SK-N-SH (cell line): ENCODE measurements around the gene CD99L2. TPM values are rescaled to one million over a fixed set of nuclear protein-coding genes. Genes with fewer than 3 reads are reported as not detected.
"Not testable (repeated sequence)": the region's sequence is repeated elsewhere in the genome, so short reads cannot be mapped to it uniquely, and the experiment has no call there.

Experiments used
- CTCF ChIA-PET: fragments of 300-600, 350-600 bp; formaldehyde crosslinking; extraction: SDS; loops from one replicate; lab custom pipeline; 2021; lab: Yijun Ruan, JAX
- POLR2A ChIA-PET: fragments of 350-600 bp; sonication (Branson Sonifier 250); formaldehyde crosslinking; extraction: SDS; loops from one replicate; lab custom pipeline; 2020; ENCODE audit warnings: antibody characterized with exemption, inconsistent platforms; lab: Yijun Ruan, JAX
- DNase-seq: peaks from one replicate; pipeline ENCODE4 v3.0.0; 2012
- H2AFZ ChIP-seq: fragments of 200-600 bp; sonication (generic); 2 replicates; pipeline ENCODE4 v1.8.1; 2016; ENCODE audit warnings: antibody characterized with exemption, mild to moderate bottlenecking, low read depth
- H3F3A ChIP-seq: fragments of 200-600 bp; sonication (generic); replicated peaks from 2 replicates; pipeline ENCODE3; 2016; ENCODE audit warnings: antibody characterized with exemption, mild to moderate bottlenecking; ENCODE audit not compliant: insufficient read depth
- H3K27ac ChIP-seq, 2 experiments: fragments of 200-500 bp in 1 of 2; fragments of 200-600 bp in 1 of 2; sonication (Bioruptor generic) in 1 of 2; sonication (generic), shearing (Covaris generic) in 1 of 2; 2 replicates each; pipeline versions ENCODE4 v1.5.1 to v1.6.1; 2014 to 2016; ENCODE audit warnings: low read depth in 2 of 2, inconsistent platforms in 1 of 2, low read length in 1 of 2, mild to moderate bottlenecking in 1 of 2, mixed read lengths in 1 of 2
- H3K27me3 ChIP-seq: fragments of 200-600 bp; sonication (generic), shearing (Covaris generic); 2 replicates; pipeline ENCODE4 v1.6.1; 2016; ENCODE audit warnings: mixed run types; ENCODE audit not compliant: insufficient read depth
- H3K36me3 ChIP-seq, 2 experiments: fragments of 200-500 bp in 1 of 2; fragments of 200-600 bp in 1 of 2; sonication (Bioruptor generic) in 1 of 2; sonication (generic) in 1 of 2; replicated peaks in 1 of 2; 2 replicates each; pipeline versions ENCODE3 to v1.5.1; 2014 to 2016; ENCODE audit warnings: low read length in 1 of 2, mild to moderate bottlenecking in 1 of 2; ENCODE audit not compliant: insufficient read depth in 2 of 2, control insufficient read depth in 1 of 2
- H3K4me1 ChIP-seq, 2 experiments: fragments of 200-500 bp in 1 of 2; fragments of 200-600 bp in 1 of 2; sonication (Bioruptor generic) in 1 of 2; sonication (generic), shearing (Covaris generic) in 1 of 2; 2 replicates each; pipeline versions ENCODE4 v1.5.1 to v1.6.1; 2014 to 2016; ENCODE audit warnings: low read depth in 1 of 2, low read length in 1 of 2, mixed run types in 1 of 2; ENCODE audit not compliant: insufficient read depth in 2 of 2, control insufficient read depth in 1 of 2
- H3K4me2 ChIP-seq: fragments of 200-600 bp; sonication (generic), shearing (Covaris generic); 2 replicates; pipeline ENCODE4 v1.6.1; 2017; ENCODE audit warnings: mixed run types
- H3K4me3 ChIP-seq, 2 experiments: fragments of 200-500 bp in 1 of 2; fragments of 200-600 bp in 1 of 2; sonication (Bioruptor generic) in 1 of 2; sonication (generic), shearing (Covaris generic) in 1 of 2; 2 replicates each; pipeline versions ENCODE4 v1.5.1 to v1.8.1; 2014 to 2016; ENCODE audit warnings: low read depth in 2 of 2, inconsistent platforms in 1 of 2, low read length in 1 of 2, mild to moderate bottlenecking in 1 of 2, mixed read lengths in 1 of 2, moderate library complexity in 1 of 2
- H3K79me2 ChIP-seq: fragments of 200-600 bp; sonication (generic); 2 replicates; pipeline ENCODE4 v1.8.1; 2017; ENCODE audit warnings: mild to moderate bottlenecking; ENCODE audit not compliant: insufficient read depth
- H3K9ac ChIP-seq: fragments of 200-600 bp; sonication (generic); 2 replicates; pipeline ENCODE4 v1.6.1; 2017; ENCODE audit warnings: mixed run types
- H3K9me2 ChIP-seq: fragments of 200-600 bp; sonication (generic); 2 replicates; pipeline ENCODE4 v1.6.1; 2017; ENCODE audit warnings: mixed run types
- H3K9me3 ChIP-seq: fragments of 200-600 bp; sonication (generic); 2 replicates; pipeline ENCODE4 v1.6.1; 2017; ENCODE audit warnings: mixed run types, mild to moderate bottlenecking, moderate library complexity
- H4K20me1 ChIP-seq: fragments of 200-600 bp; sonication (generic); 2 replicates; pipeline ENCODE4 v1.6.1; 2017; ENCODE audit warnings: mild to moderate bottlenecking, mixed run types; ENCODE audit not compliant: insufficient read depth
- ELF1 ChIP-seq: IDR thresholded peaks from 2 replicates; pipeline ENCODE4 v1.4.0; 2012
- EP300 ChIP-seq, 2 experiments: IDR thresholded peaks; 2 replicates each; pipeline versions ENCODE4 v1.4.0 to v1.6.1; 2012; ENCODE audit warnings: borderline replicate concordance in 1 of 2, low read depth in 1 of 2, low read length in 1 of 2
- EZH2phosphoT487 ChIP-seq: fragments of 200-600 bp; sonication (generic); IDR thresholded peaks from 2 replicates; pipeline ENCODE4 v1.6.1; 2017; ENCODE audit warnings: low read depth, mixed run types, mild to moderate bottlenecking, antibody characterized with exemption, moderate library complexity, borderline replicate concordance
- FOSL2 ChIP-seq: IDR thresholded peaks from 2 replicates; pipeline ENCODE4 v1.4.0; 2012; ENCODE audit warnings: low read depth, mild to moderate bottlenecking, moderate library complexity, borderline replicate concordance
- MEF2A ChIP-seq: IDR thresholded peaks from 2 replicates; pipeline ENCODE4 v1.4.0; 2012; ENCODE audit warnings: low read depth, borderline replicate concordance
- NRF1 ChIP-seq: IDR thresholded peaks from 2 replicates; pipeline ENCODE4 v1.6.1; 2012; ENCODE audit warnings: low read depth, mild to moderate bottlenecking, low read length
- RCOR1 ChIP-seq: fragments of 150-350 bp; IDR thresholded peaks from 2 replicates; pipeline ENCODE4 v1.6.1; 2017; ENCODE audit warnings: antibody characterized with exemption, low read length
- REST ChIP-seq: IDR thresholded peaks from 2 replicates; pipeline ENCODE4 v1.6.1; 2012; ENCODE audit warnings: mild to moderate bottlenecking, low read depth, low read length, moderate library complexity
- SMC3 ChIP-seq: IDR thresholded peaks from 2 replicates; pipeline ENCODE4 v1.6.1; 2012; ENCODE audit warnings: low read depth, low read length, improper control_type of control experiment
- TAF1 ChIP-seq: IDR thresholded peaks from 2 replicates; pipeline ENCODE4 v1.6.1; 2012; ENCODE audit warnings: low read depth, mild to moderate bottlenecking, low read length, moderate library complexity, borderline replicate concordance
- TCF12 ChIP-seq: IDR thresholded peaks from 2 replicates; pipeline ENCODE4 v1.4.0; 2012
- TEAD4 ChIP-seq: IDR thresholded peaks from 2 replicates; pipeline ENCODE4 v1.4.0; 2012; ENCODE audit warnings: mild to moderate bottlenecking, borderline replicate concordance; ENCODE audit not compliant: insufficient read depth
- WGBS: methylation state at CpG from one replicate; pipeline ENCODE4 v1.1.6; 2017; ENCODE audit warnings: low lambda C conversion rate; 5-methylcytosine and 5-hydroxymethylcytosine counted together
- polyA plus RNA-seq, 3 experiments: library from polyadenylated mRNA; depleted of rRNA; stranded (reverse); fragments of >200 nt; gene quantifications; 2 replicates each; pipeline ENCODE4 v1.2.3, GENCODE V29; 2012
- TF ChIP-seq, protein P1 (sequence below): IDR thresholded peaks from 2 replicates; pipeline ENCODE4; 2012
- TF ChIP-seq, protein P2 (sequence below): IDR thresholded peaks from 2 replicates; pipeline ENCODE4 v1.4.0; 2012; ENCODE audit warnings: low read depth

The CD99L2 gene
- polyA plus RNA-seq, 1 of the 3 experiments (the other 2 are of a cell fraction) = 57.7 TPM

GRCh38 chrX:150879855-150880807 lies 18.3 kb downstream of the CD99L2 start:
- WGBS = 39% methylated on average over 5 of the region's 5 CpGs
- H3K9me3 ChIP-seq = no peaks in the 10 kb centered on the region
- H3K9ac ChIP-seq = no peak overlapping the region
- no peak overlapping the region for H2AFZ ChIP-seq
- no peak overlapping the region for H3K4me2 ChIP-seq
- ChIA-PET POLR2A (no interaction called here), CTCF (interaction anchor here (0.6 to 1.6 kb wide), 2 partner anchors 98 to 108 kb away, joined by 3 to 5 read pairs; no protein-coding TSS in a partner anchor)
- H3K27me3 ChIP-seq = no peaks in the 10 kb centered on the region
- no peaks in the 10 kb centered on the region for H3K4me1 ChIP-seq
- H3K4me3 ChIP-seq = no peak overlapping the region
- peaks cover 2% of the 10 kb centered on the region; the same call in 1 of the 2 replicates for H3K79me2 ChIP-seq
- no peaks in the 10 kb centered on the region for H4K20me1 ChIP-seq
- no peaks in the 10 kb centered on the region for H3K9me2 ChIP-seq
- no peaks in the 10 kb centered on the region for H3F3A ChIP-seq
- H3K27ac ChIP-seq = no peak overlapping the region
- TF ChIP-seq, protein P1, sequence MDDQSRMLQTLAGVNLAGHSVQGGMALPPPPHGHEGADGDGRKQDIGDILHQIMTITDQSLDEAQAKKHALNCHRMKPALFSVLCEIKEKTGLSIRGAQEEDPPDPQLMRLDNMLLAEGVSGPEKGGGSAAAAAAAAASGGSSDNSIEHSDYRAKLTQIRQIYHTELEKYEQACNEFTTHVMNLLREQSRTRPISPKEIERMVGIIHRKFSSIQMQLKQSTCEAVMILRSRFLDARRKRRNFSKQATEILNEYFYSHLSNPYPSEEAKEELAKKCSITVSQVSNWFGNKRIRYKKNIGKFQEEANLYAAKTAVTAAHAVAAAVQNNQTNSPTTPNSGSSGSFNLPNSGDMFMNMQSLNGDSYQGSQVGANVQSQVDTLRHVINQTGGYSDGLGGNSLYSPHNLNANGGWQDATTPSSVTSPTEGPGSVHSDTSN = no peak
- no peak for TF ChIP-seq EP300 (IDR thresholded peaks at IDR 0.05; ENCODE audit: borderline replicate concordance in 1 of 2, low read depth in 1 of 2, low read length in 1 of 2)
- TF ChIP-seq MEF2A = no peak
- TF ChIP-seq FOSL2 = no peak
- TF ChIP-seq TEAD4 = no peak
- TF ChIP-seq NRF1 = no peak
- TF ChIP-seq, protein P2, sequence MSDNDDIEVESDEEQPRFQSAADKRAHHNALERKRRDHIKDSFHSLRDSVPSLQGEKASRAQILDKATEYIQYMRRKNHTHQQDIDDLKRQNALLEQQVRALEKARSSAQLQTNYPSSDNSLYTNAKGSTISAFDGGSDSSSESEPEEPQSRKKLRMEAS = no peak
- TF ChIP-seq REST = no peak
- no peak for TF ChIP-seq TCF12
- TF ChIP-seq EZH2phosphoT487 = no peak
- no peak for TF ChIP-seq TAF1
- no peak for TF ChIP-seq RCOR1
- no peak for TF ChIP-seq SMC3
- TF ChIP-seq ELF1 = no peak
- no peaks in the 10 kb centered on the region for H3K36me3 ChIP-seq
- DNase-seq = no peak

DNA sequence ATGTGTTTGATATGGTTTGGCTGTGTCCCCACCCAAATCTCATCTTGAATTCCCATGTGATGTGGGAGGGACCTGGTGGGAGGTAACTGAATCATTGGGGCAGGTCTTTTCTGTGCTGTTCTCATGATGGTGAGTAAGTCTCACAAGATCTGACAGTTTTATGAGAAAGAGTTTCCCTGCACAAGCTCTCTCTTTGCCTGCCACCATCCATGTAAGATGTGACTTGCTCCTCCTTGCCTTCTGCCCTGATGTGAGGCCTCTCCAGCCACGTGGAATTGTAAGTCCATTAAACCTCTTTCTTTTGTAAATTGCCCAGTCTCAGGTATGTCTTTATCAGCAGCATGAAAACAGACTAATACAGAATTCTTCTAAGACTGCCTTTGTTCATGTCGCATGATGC lies 22.8 kb downstream of the CD99L2 start:
- CTCF ChIA-PET, H2AFZ ChIP-seq, H3K9me3 ChIP-seq, H3K4me1 ChIP-seq, H3F3A ChIP-seq, H3K4me3 ChIP-seq, H3K27me3 ChIP-seq, POLR2A ChIA-PET, H3K9ac ChIP-seq, H3K9me2 ChIP-seq, H3K36me3 ChIP-seq, DNase-seq, H4K20me1 ChIP-seq, H3K27ac ChIP-seq, H3K4me2 ChIP-seq, H3K79me2 ChIP-seq: not testable (repeated sequence)
- 44% methylated on average over 2 of the region's 2 CpGs for WGBS
